Measurements from ENCODE around the gene CNNM1.

The CNNM1 gene

GRCh38 chr10:99375426-99375825 lies 46.3 kb downstream of the CNNM1 start:
- no peaks in the 10 kb centered on the region for H3K9me3 ChIP-seq (ENCODE audit: insufficient read depth, low read depth, low read length)
- H3K23ac ChIP-seq (ENCODE audit: low read length): no peak overlapping the region
- no peaks in the 10 kb centered on the region for H3K79me2 ChIP-seq (ENCODE audit: control insufficient read depth, insufficient read depth, low read length, poor library complexity)
- peaks cover 2% of the 10 kb centered on the region for H3K27me3 ChIP-seq (ENCODE audit: insufficient read depth, low read length)
- H3K14ac ChIP-seq (ENCODE audit: low read length): no peak overlapping the region
- no peak overlapping the region for H4K8ac ChIP-seq (ENCODE audit: low read depth, low read length)
- no peak overlapping the region for H4K12ac ChIP-seq (ENCODE audit: low read depth, low read length)
- H2AK5ac ChIP-seq (ENCODE audit: low read length): no peak overlapping the region
- no peak overlapping the region for H4K91ac ChIP-seq (ENCODE audit: low read depth, low read length)
- H3K36me3 ChIP-seq (ENCODE audit: control insufficient read depth in 1 of 2, insufficient read depth in 2 of 2, low read length in 2 of 2): no peaks in the 10 kb centered on the region
- no peak overlapping the region for H3K4me3 ChIP-seq (ENCODE audit: low read depth, low read length)
- H2BK120ac ChIP-seq (ENCODE audit: insufficient read depth, low read length, poor library complexity): no peak overlapping the region
- DNase-seq: no peak
- no peak overlapping the region for H3K9ac ChIP-seq (ENCODE audit: low read length)
- no peak overlapping the region for H2BK5ac ChIP-seq (ENCODE audit: low read depth, low read length, poor library complexity)
- H3K18ac ChIP-seq (ENCODE audit: low read length): no peak overlapping the region
- no peaks in the 10 kb centered on the region for H3K4me1 ChIP-seq (ENCODE audit: control insufficient read depth in 1 of 2, insufficient read depth in 2 of 2, low read length in 2 of 2)
- no peak overlapping the region for H3K4ac ChIP-seq (ENCODE audit: low read depth, low read length)
- no peak overlapping the region for H2BK12ac ChIP-seq (ENCODE audit: low read length)
- H3K4me2 ChIP-seq (ENCODE audit: low read length): no peak overlapping the region
- H3K79me1 ChIP-seq (ENCODE audit: low read length): no peaks in the 10 kb centered on the region
- no peak overlapping the region for H2AFZ ChIP-seq (ENCODE audit: insufficient read depth, low read length, poor library complexity)
- H3K27ac ChIP-seq (ENCODE audit: low read depth, low read length): no peak overlapping the region

GRCh38 chr10:99382176-99382575 lies 53.0 kb downstream of the CNNM1 start:
- Histone ChIP-seq H2AK5ac (ENCODE audit: low read length) (no peak overlapping the region), H3K14ac (ENCODE audit: low read length) (no peak overlapping the region), H3K4me3 (ENCODE audit: low read depth, low read length) (no peak overlapping the region), H2BK5ac (ENCODE audit: low read depth, low read length, poor library complexity) (no peak overlapping the region), H3K9ac (ENCODE audit: low read length) (no peak overlapping the region), H3K9me3 (ENCODE audit: insufficient read depth, low read depth, low read length) (no peaks in the 10 kb centered on the region), H3K4ac (ENCODE audit: low read depth, low read length) (no peak overlapping the region), H3K27me3 (ENCODE audit: insufficient read depth, low read length) (no peaks in the 10 kb centered on the region), H2BK120ac (ENCODE audit: insufficient read depth, low read length, poor library complexity) (no peak overlapping the region), H3K36me3 (ENCODE audit: control insufficient read depth in 1 of 2, insufficient read depth in 2 of 2, low read length in 2 of 2) (no peaks in the 10 kb centered on the region), H4K8ac (ENCODE audit: low read depth, low read length) (no peak overlapping the region), H3K79me1 (ENCODE audit: low read length) (no peaks in the 10 kb centered on the region), H2AFZ (ENCODE audit: insufficient read depth, low read length, poor library complexity) (no peak overlapping the region), H3K27ac (ENCODE audit: low read depth, low read length) (no peak overlapping the region), H2BK12ac (ENCODE audit: low read length) (no peak overlapping the region), H3K18ac (ENCODE audit: low read length) (no peak overlapping the region), H3K23ac (ENCODE audit: low read length) (no peak overlapping the region), H3K4me2 (ENCODE audit: low read length) (no peak overlapping the region), H3K79me2 (ENCODE audit: control insufficient read depth, insufficient read depth, low read length, poor library complexity) (no peaks in the 10 kb centered on the region), H4K12ac (ENCODE audit: low read depth, low read length) (no peak overlapping the region), H4K91ac (ENCODE audit: low read depth, low read length) (no peak overlapping the region), H3K4me1 (ENCODE audit: control insufficient read depth in 1 of 2, insufficient read depth in 2 of 2, low read length in 2 of 2) (no peaks in the 10 kb centered on the region)
- DNase-seq: no peak
- no CpG with 5 or more reads among the region's 1 CpG for WGBS (ENCODE audit: extremely low coverage, insufficient coverage, insufficient read length)

GRCh38 chr10:99387071-99387470 lies 57.9 kb downstream of the CNNM1 start:
- Histone ChIP-seq H2BK12ac (ENCODE audit: low read length) (no peak overlapping the region), H3K36me3 (ENCODE audit: control insufficient read depth in 1 of 2, insufficient read depth in 2 of 2, low read length in 2 of 2) (no peaks in the 10 kb centered on the region), H4K91ac (ENCODE audit: low read depth, low read length) (no peak overlapping the region), H3K79me2 (ENCODE audit: control insufficient read depth, insufficient read depth, low read length, poor library complexity) (no peaks in the 10 kb centered on the region), H3K4ac (ENCODE audit: low read depth, low read length) (no peak overlapping the region), H3K4me2 (ENCODE audit: low read length) (no peak overlapping the region), H3K9ac (ENCODE audit: low read length) (no peak overlapping the region), H3K14ac (ENCODE audit: low read length) (no peak overlapping the region), H3K23ac (ENCODE audit: low read length) (no peak overlapping the region), H2AFZ (ENCODE audit: insufficient read depth, low read length, poor library complexity) (no peak overlapping the region), H3K9me3 (ENCODE audit: insufficient read depth, low read depth, low read length) (peaks cover 3% of the 10 kb centered on the region), H3K27ac (ENCODE audit: low read depth, low read length) (no peak overlapping the region), H4K8ac (ENCODE audit: low read depth, low read length) (no peak overlapping the region), H3K4me3 (ENCODE audit: low read depth, low read length) (no peak overlapping the region), H2AK5ac (ENCODE audit: low read length) (no peak overlapping the region), H3K27me3 (ENCODE audit: insufficient read depth, low read length) (no peaks in the 10 kb centered on the region), H3K18ac (ENCODE audit: low read length) (no peak overlapping the region), H2BK5ac (ENCODE audit: low read depth, low read length, poor library complexity) (no peak overlapping the region), H2BK120ac (ENCODE audit: insufficient read depth, low read length, poor library complexity) (no peak overlapping the region), H3K4me1 (ENCODE audit: control insufficient read depth in 1 of 2, insufficient read depth in 2 of 2, low read length in 2 of 2) (peaks cover 8% of the 10 kb centered on the region in 2 experiments), H3K79me1 (ENCODE audit: low read length) (peaks cover 5% of the 10 kb centered on the region), H4K12ac (ENCODE audit: low read depth, low read length) (no peak overlapping the region)
- DNase-seq: no peak
- WGBS (ENCODE audit: extremely low coverage, insufficient coverage, insufficient read length): no CpG with 5 or more reads among the region's 4 CpGs

GRCh38 chr10:99387541-99387940 lies 58.4 kb downstream of the CNNM1 start:
- Histone ChIP-seq H3K4me3 (ENCODE audit: low read depth, low read length) (no peak overlapping the region), H3K4me1 (ENCODE audit: control insufficient read depth in 1 of 2, insufficient read depth in 2 of 2, low read length in 2 of 2) (peaks cover 10 to 11% of the 10 kb centered on the region in 2 experiments), H3K9ac (ENCODE audit: low read length) (no peak overlapping the region), H3K79me2 (ENCODE audit: control insufficient read depth, insufficient read depth, low read length, poor library complexity) (no peaks in the 10 kb centered on the region), H4K8ac (ENCODE audit: low read depth, low read length) (no peak overlapping the region), H3K4me2 (ENCODE audit: low read length) (no peak overlapping the region), H2AFZ (ENCODE audit: insufficient read depth, low read length, poor library complexity) (no peak overlapping the region), H3K4ac (ENCODE audit: low read depth, low read length) (no peak overlapping the region), H3K23ac (ENCODE audit: low read length) (no peak overlapping the region), H3K36me3 (ENCODE audit: control insufficient read depth in 1 of 2, insufficient read depth in 2 of 2, low read length in 2 of 2) (no peaks in the 10 kb centered on the region), H3K9me3 (ENCODE audit: insufficient read depth, low read depth, low read length) (peaks cover 3% of the 10 kb centered on the region), H3K14ac (ENCODE audit: low read length) (no peak overlapping the region), H3K27ac (ENCODE audit: low read depth, low read length) (no peak overlapping the region), H3K18ac (ENCODE audit: low read length) (no peak overlapping the region), H2BK120ac (ENCODE audit: insufficient read depth, low read length, poor library complexity) (no peak overlapping the region), H2BK5ac (ENCODE audit: low read depth, low read length, poor library complexity) (no peak overlapping the region), H2BK12ac (ENCODE audit: low read length) (no peak overlapping the region), H4K91ac (ENCODE audit: low read depth, low read length) (no peak overlapping the region), H3K27me3 (ENCODE audit: insufficient read depth, low read length) (no peaks in the 10 kb centered on the region), H3K79me1 (ENCODE audit: low read length) (peaks cover 8% of the 10 kb centered on the region), H2AK5ac (ENCODE audit: low read length) (no peak overlapping the region), H4K12ac (ENCODE audit: low read depth, low read length) (no peak overlapping the region)
- no CpG with 5 or more reads among the region's 11 CpGs for WGBS (ENCODE audit: extremely low coverage, insufficient coverage, insufficient read length)
- no peak for DNase-seq

Data from trophoblast cell (in vitro differentiated cells and primary cell).